GM23338 (cell line): ENCODE data around the gene CARD10. TPM values are rescaled to one million over a fixed set of nuclear protein-coding genes. Genes with fewer than 3 reads are reported as not detected.

Source experiments
- ATAC-seq: fragments of 200-7000 bp; cut with Tn5 transposase; 3 replicates; pipeline ENCODE4 v1.9.1; 2020
- DNase-seq: peaks from one replicate; pipeline ENCODE4 v3.0.0-alpha.2; 2015; ENCODE audit warnings: low spot score
- H2AFZ ChIP-seq: fragments of 200-600 bp; sonication (generic); 2 replicates; pipeline ENCODE4 v1.8.0; 2016; ENCODE audit warnings: antibody characterized with exemption, mild to moderate bottlenecking, moderate library complexity
- H3F3A ChIP-seq: fragments of 200-600 bp; sonication (generic); replicated peaks from 2 replicates; pipeline ENCODE4 v1.8.0; 2017; ENCODE audit warnings: antibody characterized with exemption, mixed run types, low read depth
- H3K27ac ChIP-seq: fragments of 200-600 bp; sonication (generic); 2 replicates; pipeline ENCODE4 v1.6.1; 2016; ENCODE audit warnings: low read depth
- H3K27me3 ChIP-seq: fragments of 200-600 bp; sonication (generic); 2 replicates; pipeline ENCODE4 v1.8.0; 2016; ENCODE audit warnings: mild to moderate bottlenecking, mixed run types, moderate library complexity; ENCODE audit not compliant: insufficient read depth
- H3K36me3 ChIP-seq: fragments of 200-600 bp; sonication (generic); 2 replicates; pipeline ENCODE4 v1.8.0; 2016; ENCODE audit warnings: mild to moderate bottlenecking; ENCODE audit not compliant: insufficient read depth
- H3K4me1 ChIP-seq: fragments of 200-600 bp; sonication (generic); 2 replicates; pipeline ENCODE4 v1.8.0; 2016; ENCODE audit warnings: mild to moderate bottlenecking, moderate library complexity; ENCODE audit not compliant: insufficient read depth
- H3K4me2 ChIP-seq: fragments of 200-600 bp; sonication (generic); 2 replicates; pipeline ENCODE4 v1.7.1; 2017; ENCODE audit warnings: mixed run types
- H3K4me3 ChIP-seq: fragments of 200-600 bp; sonication (generic); 2 replicates; pipeline ENCODE4 v1.6.1; 2016; ENCODE audit warnings: mixed run types
- H3K79me2 ChIP-seq: fragments of 200-600 bp; sonication (generic); replicated peaks from 2 replicates; pipeline ENCODE4 v1.8.0; 2017; ENCODE audit warnings: mild to moderate bottlenecking; ENCODE audit not compliant: insufficient read depth
- H3K9me2 ChIP-seq: fragments of 200-600 bp; sonication (generic); 2 replicates; pipeline ENCODE4 v1.8.0; 2017; ENCODE audit not compliant: insufficient read depth
- H4K20me1 ChIP-seq: fragments of 200-600 bp; sonication (generic); replicated peaks from 2 replicates; pipeline ENCODE4 v1.8.0; 2017; ENCODE audit warnings: mild to moderate bottlenecking; ENCODE audit not compliant: insufficient read depth
- H3K27ac Mint-ChIP-seq: 2 replicates; pipeline ENCODE4 v1.8.0; 2020; ENCODE audit warnings: inconsistent platforms, mild to moderate bottlenecking, moderate library complexity, mixed read lengths
- H3K27me3 Mint-ChIP-seq: 3 replicates; pipeline ENCODE4 v1.8.0; 2022; ENCODE audit warnings: low read depth, mild to moderate bottlenecking, moderate library complexity, mixed read lengths, inconsistent platforms; ENCODE audit not compliant: insufficient read depth, poor library complexity
- H3K36me3 Mint-ChIP-seq: 3 replicates; pipeline ENCODE4 v1.8.0; 2021; ENCODE audit warnings: low read depth, mild to moderate bottlenecking, inconsistent platforms, moderate library complexity, mixed read lengths
- H3K4me1 Mint-ChIP-seq: 3 replicates; pipeline ENCODE4 v1.8.0; 2020; ENCODE audit warnings: mild to moderate bottlenecking, inconsistent platforms, mixed read lengths
- H3K4me3 Mint-ChIP-seq: 3 replicates; pipeline ENCODE4 v1.8.0; 2021; ENCODE audit warnings: moderate library complexity, mild to moderate bottlenecking, inconsistent platforms, mixed read lengths
- H3K9me3 Mint-ChIP-seq: 3 replicates; pipeline ENCODE4 v1.8.0; 2020; ENCODE audit warnings: moderate library complexity, mild to moderate bottlenecking, inconsistent platforms, mixed read lengths
- EZH2phosphoT487 ChIP-seq: fragments of 200-600 bp; sonication (generic); IDR thresholded peaks from one replicate; pipeline ENCODE4 v1.8.1; 2018; ENCODE audit warnings: antibody characterized with exemption; ENCODE audit not compliant: unreplicated experiment
- JUNB ChIP-seq: IDR thresholded peaks from one replicate; pipeline ENCODE4 v1.6.1; 2016; ENCODE audit warnings: antibody characterized with exemption; ENCODE audit not compliant: unreplicated experiment
- NANOG ChIP-seq: IDR thresholded peaks from 2 replicates; pipeline ENCODE4 v1.6.1; 2016; ENCODE audit warnings: antibody characterized with exemption, borderline replicate concordance
- ZNF114 ChIP-seq: fragments of 250-450 bp; sonication (Bioruptor Pico); IDR thresholded peaks from 2 replicates; pipeline ENCODE4 v1.5.0; 2020; ENCODE audit warnings: mild to moderate bottlenecking, moderate library complexity
- ZNF331 ChIP-seq: fragments of 250-450 bp; sonication (Bioruptor Pico); IDR thresholded peaks from 2 replicates; pipeline ENCODE4 v1.5.0; 2020; ENCODE audit warnings: low read depth, mild to moderate bottlenecking, moderate library complexity
- ZNF462 ChIP-seq: fragments of 250-450 bp; sonication (Bioruptor Pico); IDR thresholded peaks from 2 replicates; pipeline ENCODE4 v1.5.0; 2020; ENCODE audit warnings: mild to moderate bottlenecking, moderate library complexity
- polyA plus RNA-seq: library from polyadenylated mRNA; unstranded; fragments of >200 nt; fragmentation: Nextera tagmentation; extraction: Ambion mirVana; gene quantifications from 2 replicates; pipeline ENCODE4 v1.2.1, GENCODE V29; 2016
- total RNA-seq: library from RNA; depleted of rRNA; stranded (reverse); fragments of >200 nt; shearing (Covaris generic); gene quantifications from 2 replicates; pipeline ENCODE4 v1.2.3, GENCODE V29; 2014

The CARD10 gene
- total and polyA plus RNA-seq, 2 experiments from 2014 or later, result 5.4 to 17.2 TPM

DNA sequence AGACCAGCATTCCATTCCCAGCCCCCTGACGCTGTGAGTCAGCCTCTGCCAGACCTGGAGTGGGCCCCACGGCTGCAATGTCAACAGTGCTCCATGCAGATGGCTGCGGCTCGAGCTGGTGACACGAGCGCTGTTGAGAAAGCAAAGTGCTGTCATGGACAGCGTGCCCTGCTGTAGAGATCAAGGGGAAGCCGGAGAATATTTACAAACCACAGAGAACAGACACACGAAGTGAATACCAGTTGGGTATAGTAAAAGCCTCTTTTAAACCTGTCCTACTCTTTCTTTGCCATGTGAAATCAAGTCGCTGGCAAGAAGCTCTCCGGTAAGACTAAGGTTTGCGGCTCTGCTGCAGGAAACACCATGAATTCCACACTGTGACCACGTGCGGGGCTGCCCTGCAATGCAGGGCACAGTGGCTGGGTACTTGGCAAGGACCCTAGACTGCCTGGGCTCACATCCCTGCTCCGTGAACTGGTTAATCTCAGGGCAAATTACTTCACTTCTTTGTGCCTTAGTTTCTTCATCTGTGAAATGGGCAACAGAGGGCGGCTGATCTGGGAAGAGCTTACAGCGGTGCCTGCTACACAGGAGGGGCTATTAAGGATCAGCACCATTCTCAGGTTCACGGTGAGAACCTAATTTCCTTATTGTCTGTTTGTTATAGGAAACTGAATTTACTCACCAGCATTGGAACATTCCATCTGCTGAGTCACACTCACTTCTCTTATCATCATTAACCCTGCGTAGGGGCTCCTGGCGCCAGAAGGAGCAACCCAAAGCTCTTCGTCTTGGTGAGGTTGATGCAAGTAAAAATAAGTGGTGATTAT, 64.1 kb downstream of the CARD10 start (continued):
- TF ChIP-seq ZNF462 (no peak), NANOG (no peak), ZNF331 (no peak)

- TF ChIP-seq EZH2phosphoT487, result no peak
- TF ChIP-seq ZNF114 (CRISPR knock-in tag), result no peak
- no peak for TF ChIP-seq JUNB
- H3K27ac ChIP-seq, result no peak overlapping the region
- peaks cover 11% of the 10 kb centered on the region for H3K4me1 Mint-ChIP-seq
- H3K4me3 Mint-ChIP-seq, result no peak overlapping the region
- no peaks in the 10 kb centered on the region for H3K9me2 ChIP-seq
- ATAC-seq (no peak), DNase-seq (no peak)
- H3K27ac Mint-ChIP-seq, result no peak overlapping the region
- H3K27me3 ChIP-seq, result no peaks in the 10 kb centered on the region
- H3K9me3 Mint-ChIP-seq, result peaks cover 6% of the 10 kb centered on the region; the same call in 1 of the 3 replicates
- H3K36me3 ChIP-seq, result no peaks in the 10 kb centered on the region
- H3K36me3 Mint-ChIP-seq, result no peaks in the 10 kb centered on the region
- H2AFZ ChIP-seq, result no peak overlapping the region
- H3F3A ChIP-seq, result no peaks in the 10 kb centered on the region
- peaks cover 9% of the 10 kb centered on the region for H3K27me3 Mint-ChIP-seq
- no peak overlapping the region for H3K4me3 ChIP-seq
- H4K20me1 ChIP-seq, result no peaks in the 10 kb centered on the region
- H3K4me1 ChIP-seq, result no peaks in the 10 kb centered on the region
- H3K4me2 ChIP-seq, result no peak overlapping the region
- no peaks in the 10 kb centered on the region for H3K79me2 ChIP-seq
Measured at GRCh38 chr22:37453696-37454095, 65.5 kb downstream of the CARD10 start.
